Stimulated activated CD4-positive, alpha-beta T cell treated with anti-CD3 and anti-CD28 coated beads, TNF-alpha, amount 100 ng/mL, for 4 hours (primary cell): Measurements from ENCODE around the gene FAF1.

Experiments used
- DNase-seq, 3 experiments: peaks; one replicate each; pipeline ENCODE4 v3.0.0-alpha.2; 2020; ENCODE audit warnings: low read depth in 3 of 3

The FAF1 gene

GRCh38 chr1:50427818-50428779, 532.0 kb downstream of the FAF1 start:
- DNase-seq: no peak

GRCh38 chr1:50427086-50427817, 532.8 kb downstream of the FAF1 start:
- no peak for DNase-seq

- DNase-seq: no peak
Measured at GRCh38 chr1:50426702-50427085, 533.4 kb downstream of the FAF1 start.

GRCh38 chr1:50426108-50426700, 533.9 kb downstream of the FAF1 start:
- no peak for DNase-seq

- DNase-seq: no peak
Measured at GRCh38 chr1:50425376-50426107, 534.5 kb downstream of the FAF1 start.

GRCh38 chr1:50424884-50425375, 535.1 kb downstream of the FAF1 start:
- no peak for DNase-seq

GRCh38 chr1:50424045-50424883, 535.8 kb downstream of the FAF1 start:
- no peak for DNase-seq

- no peak for DNase-seq
Measured at GRCh38 chr1:50423670-50424000, 536.4 kb downstream of the FAF1 start.

- DNase-seq: no peak
Measured at GRCh38 chr1:50422946-50423669, 537.0 kb downstream of the FAF1 start, which contains the start of gene DMRTA2. Gene DMRTA2, minus strand, starts transcription at chr1:50423443. Its CDS starts 1,907 bp downstream, at chr1:50421536.

GRCh38 chr1:50422675-50422945, 537.5 kb downstream of the FAF1 start:
- no peak for DNase-seq

GRCh38 chr1:50421768-50422674, 538.0 kb downstream of the FAF1 start:
- no peak for DNase-seq

- DNase-seq: no peak
Measured at GRCh38 chr1:50421366-50421748, 538.7 kb downstream of the FAF1 start.

GRCh38 chr1:50420689-50421365, 539.2 kb downstream of the FAF1 start:
- DNase-seq: no peak

- no peak for DNase-seq
Measured at GRCh38 chr1:50419907-50420677, 540.0 kb downstream of the FAF1 start.

GRCh38 chr1:50419192-50419906, 540.7 kb downstream of the FAF1 start:
- DNase-seq: no peak

- no peak for DNase-seq
Measured at GRCh38 chr1:50418600-50419109, 541.4 kb downstream of the FAF1 start.
